Kidney (tissue), 14 donors: ENCODE data around the gene NECTIN1. TPM values are rescaled to one million over a fixed set of nuclear protein-coding genes. Genes with fewer than 3 reads are reported as not detected.

Experiments used
- DNase-seq, 5 donors: peaks; one replicate each; pipeline ENCODE4 v3.0.0-alpha.2; 2013 to 2020
- FAIRE-seq: peaks from 2 replicates; lab custom pipeline; 2012; peaks lifted over from hg19 to GRCh38; lab: Jason Lieb, UNC
- H3K27ac ChIP-seq, 2 donors: one replicate each; pipeline ENCODE4 v1.7.0; 2013; ENCODE audit warnings: low read depth in 2 of 2, low read length in 2 of 2, inconsistent platforms in 1 of 2
- H3K27me3 ChIP-seq: one replicate; pipeline ENCODE4 v1.7.1; 2013; ENCODE audit warnings: low read length, inconsistent platforms; ENCODE audit not compliant: control insufficient read depth, insufficient read depth
- H3K36me3 ChIP-seq, 3 donors: one replicate each; pipeline versions ENCODE4 v1.7.0 to v1.7.1; 2013; ENCODE audit warnings: low read length in 3 of 3, control low read depth in 1 of 3, inconsistent platforms in 1 of 3; ENCODE audit not compliant: insufficient read depth in 3 of 3, control insufficient read depth in 2 of 3
- H3K4me1 ChIP-seq, 3 donors: one replicate each; pipeline versions ENCODE4 v1.7.0 to v1.7.1; 2013; ENCODE audit warnings: low read length in 3 of 3, inconsistent platforms in 1 of 3, low read depth in 1 of 3; ENCODE audit not compliant: control insufficient read depth in 2 of 3, insufficient read depth in 2 of 3
- H3K4me3 ChIP-seq, 3 donors: one replicate each; pipeline versions ENCODE4 v1.7.0 to v1.8.1; 2013; ENCODE audit warnings: low read length in 3 of 3, control low read depth in 1 of 3, inconsistent platforms in 1 of 3
- H3K9ac ChIP-seq, 3 donors: one replicate each; pipeline versions ENCODE4 v1.7.0 to v1.7.1; 2013; ENCODE audit warnings: low read length in 3 of 3, control low read depth in 1 of 3, inconsistent platforms in 1 of 3
- H3K9me3 ChIP-seq, 3 donors: one replicate each; pipeline versions ENCODE4 v1.7.0 to v1.7.1; 2013; ENCODE audit warnings: low read length in 3 of 3, control low read depth in 1 of 3, inconsistent platforms in 1 of 3; ENCODE audit not compliant: control insufficient read depth in 2 of 3, insufficient read depth in 1 of 3
- CTCF ChIP-seq: IDR thresholded peaks from 3 replicates; pipeline ENCODE4 v1.5.1; 2012; ENCODE audit warnings: mild to moderate bottlenecking, moderate library complexity, borderline replicate concordance; ENCODE audit not compliant: insufficient read depth; ENCODE audit errors: extremely low read depth
- intact Hi-C: fragments of 100-400 bp; cut with DNase I; formaldehyde crosslinking; loops from one replicate; pipeline ENCODE4 v1.11.1; 2022
- polyA plus RNA-seq: library from polyadenylated mRNA; stranded (reverse); fragments of 350-450 nt; fragmentation: Illumina TruSeq; extraction: RNeasy Lipid Tissue Mini Kit (QIAGEN cat#74804); gene quantifications from one replicate; pipeline ENCODE4 v1.2.3, GENCODE V29; 2014; ENCODE audit warnings: low read depth, low replicate concordance; ENCODE audit not compliant: insufficient read depth
- total RNA-seq: library from RNA; stranded (reverse); fragmentation: NEBNext Ultra II Directional; extraction: Animal tissue kit (Norgen Biotek cat#: 25700); gene quantifications from one replicate; pipeline ENCODE4 v1.2.1, GENCODE V29; 2021
- donor health status: control.
- donor health status: control.
- donor health status: control.
- donor health status: control.
- donor health status: control.
- donor health status: DM: yes; HTN: yes; CAD: no.
- donor health status: Normal renal cell carcinoma (clear cell type).

The NECTIN1 gene
- total and polyA plus RNA-seq, 2 donors from 2014 or later, result 6.0 to 13.2 TPM

GRCh38 chr11:119752946-119753345, 23.9 kb upstream of the NECTIN1 start:
- no peak for TF ChIP-seq CTCF
- H3K27ac ChIP-seq, result no peak overlapping the region
- intact Hi-C loops, result no loop called here
- no peaks in the 10 kb centered on the region for H3K27me3 ChIP-seq
- no peaks in the 10 kb centered on the region for H3K9me3 ChIP-seq
- H3K36me3 ChIP-seq, result no peaks in the 10 kb centered on the region
- H3K9ac ChIP-seq, result no peak overlapping the region
- no peaks in the 10 kb centered on the region for H3K4me1 ChIP-seq
- no peak overlapping the region for H3K4me3 ChIP-seq
- DNase-seq (no peak), FAIRE-seq (no peak)

GRCh38 chr11:119752345-119752871, 23.4 kb upstream of the NECTIN1 start:
- intact Hi-C loops, result no loop called here
- Histone ChIP-seq H3K4me3 (no peak overlapping the region), H3K9me3 (no peaks in the 10 kb centered on the region), H3K4me1 (no peaks in the 10 kb centered on the region), H3K36me3 (no peaks in the 10 kb centered on the region), H3K27ac (no peak overlapping the region), H3K9ac (no peak overlapping the region), H3K27me3 (no peaks in the 10 kb centered on the region)
- DNase-seq (no peak), FAIRE-seq (no peak)
- no peak for TF ChIP-seq CTCF

- Histone ChIP-seq H3K27me3 (no peaks in the 10 kb centered on the region), H3K36me3 (no peaks in the 10 kb centered on the region)
- TF ChIP-seq CTCF, result no peak
These were observed 21.1 kb upstream of the NECTIN1 start for GRCh38 chr11:119750056-119750455.

More at GRCh38 chr11:119750056-119750455, 21.1 kb upstream of the NECTIN1 start:
- intact Hi-C loops, result no loop called here
- Histone ChIP-seq H3K9me3 (no peaks in the 10 kb centered on the region), H3K4me3 (no peak overlapping the region), H3K27ac (no peak overlapping the region), H3K9ac (no peak overlapping the region), H3K4me1 (no peaks in the 10 kb centered on the region)
- DNase-seq (no peak), FAIRE-seq (no peak)
